Neural cell (in vitro differentiated cells): ENCODE data around the gene ZG16B.

Experiments used
- EP300 ChIP-seq: fragments of 450-650 bp; conservative IDR thresholded peaks from 2 replicates; pipeline ENCODE4 v1.6.1; 2014; ENCODE audit warnings: antibody characterized with exemption, mild to moderate bottlenecking, moderate library complexity; ENCODE audit not compliant: poor library complexity, severe bottlenecking
- EZH2 ChIP-seq: fragments of 200-600, 300-800 bp; shearing (Covaris generic), sonication (generic); IDR thresholded peaks from 2 replicates; pipeline ENCODE4 v1.6.1; 2014; ENCODE audit warnings: antibody characterized with exemption, low read length, borderline replicate concordance, mild to moderate bottlenecking; ENCODE audit not compliant: insufficient read depth, poor library complexity, severe bottlenecking
- MXI1 ChIP-seq: fragments of 450-650 bp; conservative IDR thresholded peaks from 2 replicates; pipeline ENCODE4 v1.6.1; 2014; ENCODE audit warnings: antibody characterized with exemption, mild to moderate bottlenecking; ENCODE audit not compliant: poor library complexity, severe bottlenecking
- POLR2AphosphoS5 ChIP-seq: IDR thresholded peaks from 2 replicates; pipeline ENCODE4 v1.6.1; 2012
- TAF1 ChIP-seq: IDR thresholded peaks from 2 replicates; pipeline ENCODE4 v1.6.1; 2012; ENCODE audit warnings: low read depth
- TF ChIP-seq, protein P1 (sequence below): fragments of 450-650 bp; IDR thresholded peaks from 2 replicates; pipeline ENCODE4 v1.5.1; 2014; ENCODE audit warnings: antibody characterized with exemption, mild to moderate bottlenecking, moderate library complexity; ENCODE audit not compliant: poor library complexity, severe bottlenecking

DNA sequence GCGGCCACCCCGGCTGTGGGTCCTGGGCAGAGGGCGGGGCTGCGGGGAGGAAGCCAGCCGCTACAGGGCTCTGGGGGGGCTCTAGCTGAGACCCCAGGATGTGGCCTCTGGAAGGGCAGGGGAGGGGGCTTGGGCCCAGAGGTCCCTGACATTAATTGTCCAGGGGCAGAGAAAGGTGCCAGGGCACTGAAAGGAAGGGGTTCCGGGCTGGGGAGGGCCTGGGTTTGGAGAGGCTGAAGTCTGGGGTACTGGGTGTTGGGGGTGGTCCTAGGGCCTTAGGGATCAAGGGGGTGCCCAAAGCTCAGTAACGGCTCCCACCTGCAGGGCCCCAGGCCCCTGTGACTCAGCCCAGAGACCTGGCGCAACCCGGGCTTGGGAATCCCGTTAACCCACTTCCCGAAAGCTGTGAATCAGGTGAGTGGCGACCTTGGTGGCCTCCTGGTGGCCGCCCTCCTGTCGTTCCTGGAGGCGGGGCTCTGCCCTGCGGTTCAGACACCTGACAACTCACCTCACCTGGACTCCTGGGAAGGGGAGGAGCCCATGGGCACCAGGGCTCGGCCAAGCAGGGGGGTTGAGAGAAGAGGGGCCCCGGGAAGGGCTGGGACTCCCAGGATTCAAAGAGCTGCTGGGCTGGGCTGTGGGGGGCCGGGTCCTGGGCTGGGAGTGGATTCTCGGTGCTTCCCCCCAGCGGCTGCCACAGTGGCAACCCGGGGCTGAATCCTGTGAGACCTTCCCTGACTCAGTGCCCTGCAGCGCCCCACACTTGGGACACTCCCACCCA, 28.3 kb downstream of the ZG16B start:
- TF ChIP-seq, protein P1, sequence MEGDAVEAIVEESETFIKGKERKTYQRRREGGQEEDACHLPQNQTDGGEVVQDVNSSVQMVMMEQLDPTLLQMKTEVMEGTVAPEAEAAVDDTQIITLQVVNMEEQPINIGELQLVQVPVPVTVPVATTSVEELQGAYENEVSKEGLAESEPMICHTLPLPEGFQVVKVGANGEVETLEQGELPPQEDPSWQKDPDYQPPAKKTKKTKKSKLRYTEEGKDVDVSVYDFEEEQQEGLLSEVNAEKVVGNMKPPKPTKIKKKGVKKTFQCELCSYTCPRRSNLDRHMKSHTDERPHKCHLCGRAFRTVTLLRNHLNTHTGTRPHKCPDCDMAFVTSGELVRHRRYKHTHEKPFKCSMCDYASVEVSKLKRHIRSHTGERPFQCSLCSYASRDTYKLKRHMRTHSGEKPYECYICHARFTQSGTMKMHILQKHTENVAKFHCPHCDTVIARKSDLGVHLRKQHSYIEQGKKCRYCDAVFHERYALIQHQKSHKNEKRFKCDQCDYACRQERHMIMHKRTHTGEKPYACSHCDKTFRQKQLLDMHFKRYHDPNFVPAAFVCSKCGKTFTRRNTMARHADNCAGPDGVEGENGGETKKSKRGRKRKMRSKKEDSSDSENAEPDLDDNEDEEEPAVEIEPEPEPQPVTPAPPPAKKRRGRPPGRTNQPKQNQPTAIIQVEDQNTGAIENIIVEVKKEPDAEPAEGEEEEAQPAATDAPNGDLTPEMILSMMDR: no peak
- TF ChIP-seq EZH2: no peak
- TF ChIP-seq EP300: no peak
- TF ChIP-seq MXI1: no peak
- no peak for TF ChIP-seq TAF1
- no peak for TF ChIP-seq POLR2AphosphoS5
